C4-2B (cell line): ENCODE results near the gene TMEM150A.

Experiments used
- CTCF ChIP-seq: fragments of 450-650 bp; conservative IDR thresholded peaks from 2 replicates; pipeline ENCODE4 v1.5.1; 2017; ENCODE audit warnings: mild to moderate bottlenecking
- ZFX ChIP-seq: fragments of 450-650 bp; IDR thresholded peaks from 2 replicates; pipeline ENCODE4 v1.6.1; 2017

- TF ChIP-seq CTCF (no peak), ZFX (no peak)
These were observed 52.7 kb downstream of the TMEM150A start for GRCh38 chr2:85549826-85550225.
